Right ventricle myocardium inferior (tissue), 1 donor: ENCODE results near the gene DCBLD2. TPM values are rescaled to one million over a fixed set of nuclear protein-coding genes. Genes with fewer than 3 reads are reported as not detected.
"Not testable (repeated sequence)": the region's sequence is repeated elsewhere in the genome, so short reads cannot be mapped to it uniquely, and the experiment has no call there.

Source experiments
- ATAC-seq: fragments of 200-7000 bp; cut with Tn5 transposase; one replicate; pipeline ENCODE4 v1.9.1; 2020; ENCODE audit warnings: mild to moderate bottlenecking, moderate library complexity
- DNase-seq: peaks from one replicate; pipeline ENCODE4 v3.0.0; 2021; ENCODE audit errors: missing footprints
- intact Hi-C: fragments of 100-400 bp; cut with DNase I; formaldehyde crosslinking; loops from one replicate; pipeline ENCODE4 v1.11.0; 2022
- total RNA-seq: library from RNA; stranded (reverse); fragmentation: NEBNext Ultra II Directional; extraction: Animal tissue kit (Norgen Biotek cat#: 25700); gene quantifications from one replicate; pipeline ENCODE4 v1.2.1, GENCODE V29; 2021
- donor health status: DM: no; HTN: yes; CAD: no; lungs with severe emphysema.

Gene DCBLD2
- total RNA-seq, 1 donor from 2014 or later, result 34.7 TPM

DNA sequence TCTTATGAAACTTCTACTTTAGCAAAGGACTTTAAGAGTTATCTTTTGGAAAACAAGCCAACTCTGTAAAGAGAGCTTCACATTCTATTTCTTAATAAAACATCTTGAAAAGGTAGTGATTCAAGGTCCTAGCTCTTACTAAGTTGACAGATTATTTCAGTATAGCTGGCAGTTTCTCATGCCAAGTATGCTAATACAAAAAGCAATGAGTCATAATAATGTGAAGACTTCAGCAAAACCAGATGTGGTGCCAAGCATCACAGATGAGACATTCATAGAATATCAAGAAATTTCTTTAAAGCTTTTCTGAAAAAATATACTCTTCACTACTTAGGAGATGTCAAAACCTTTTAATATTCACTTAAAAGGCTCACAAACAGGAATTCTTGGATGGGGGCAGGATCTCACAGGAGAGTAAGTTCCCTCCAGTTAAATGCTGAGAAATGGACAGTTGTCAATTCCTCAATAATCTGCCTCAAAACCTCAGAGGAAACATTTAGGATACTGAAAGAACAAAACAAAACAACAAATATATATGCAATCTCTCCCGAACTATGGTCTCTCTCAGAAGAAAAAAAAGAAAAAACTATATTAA is 45.6 kb downstream of the DCBLD2 start:
- DNase-seq, result no peak
- intact Hi-C loops, result no loop called here
- no peak for ATAC-seq

DNA sequence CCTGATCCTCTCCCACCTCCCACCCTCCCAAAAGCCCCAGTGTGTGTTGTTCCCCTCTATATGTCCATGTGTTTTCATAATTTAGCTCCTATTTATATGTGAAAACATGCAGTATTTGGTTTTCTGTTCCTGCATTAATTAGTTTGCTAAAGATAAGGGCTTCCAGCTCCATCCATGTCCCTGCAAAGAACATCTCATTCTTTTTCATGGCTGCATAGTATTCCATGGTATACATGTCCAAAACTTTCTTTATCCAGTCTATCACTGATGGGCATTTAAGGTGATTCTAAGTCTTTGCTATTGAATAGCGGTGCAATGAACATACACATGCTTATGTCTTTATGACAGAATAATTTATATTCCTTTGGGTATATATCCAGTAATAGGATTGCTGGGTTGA is 53.4 kb downstream of the DCBLD2 start:
- DNase-seq (no peak), ATAC-seq (no peak)
- intact Hi-C loops, result no loop called here

DNA sequence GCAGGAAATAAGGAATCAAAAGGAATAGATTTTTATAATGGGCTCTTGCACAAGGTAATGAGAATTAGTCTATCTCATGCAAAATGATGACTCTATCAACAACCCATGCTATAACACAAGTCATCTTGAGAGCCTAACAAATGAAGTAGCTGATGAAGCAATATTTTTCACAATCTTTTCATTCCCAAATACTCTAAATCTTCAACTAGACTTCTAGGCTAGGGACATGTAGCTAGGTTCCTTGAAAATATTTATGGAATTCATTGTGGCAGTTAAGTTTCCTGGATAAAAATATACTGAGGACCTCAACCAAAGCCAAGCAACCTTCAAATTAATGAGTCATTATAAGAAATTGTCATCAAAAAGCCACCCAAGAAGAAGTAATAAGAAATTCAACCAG is 55.4 kb downstream of the DCBLD2 start:
- DNase-seq, result no peak
- ATAC-seq, result no peak
- intact Hi-C loops, result no loop called here

DNA sequence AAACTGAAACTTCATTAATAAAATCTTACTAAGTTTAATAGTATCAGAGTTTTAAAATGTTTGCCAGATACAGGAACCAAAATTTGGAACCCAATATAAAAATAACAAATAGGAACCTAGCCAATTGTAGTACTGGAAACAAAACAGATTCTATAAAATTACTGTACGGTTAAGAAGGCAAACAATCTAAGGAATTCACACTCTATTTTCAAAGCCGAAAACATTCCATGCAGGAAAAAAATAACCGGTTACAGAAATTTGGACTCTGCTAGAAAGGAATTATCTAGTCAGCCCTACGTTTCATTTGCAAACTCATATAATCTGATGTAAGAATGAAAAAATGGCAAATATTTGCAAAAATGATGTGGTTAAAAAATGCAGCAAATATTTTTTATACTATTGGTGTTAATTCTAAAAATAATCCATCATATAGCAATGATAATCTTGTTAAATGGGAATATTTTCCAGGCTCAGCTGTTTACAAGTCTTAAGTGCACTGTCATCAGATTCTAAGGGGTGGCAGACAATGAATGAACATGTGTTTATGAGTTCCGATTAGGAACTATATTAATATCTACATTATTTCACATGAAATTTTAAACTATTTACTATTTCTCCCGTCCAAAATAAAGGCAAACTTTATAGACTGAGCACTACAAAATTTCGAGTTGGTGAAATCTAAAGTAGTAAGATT is 58.1 kb downstream of the DCBLD2 start:
- intact Hi-C loops, result no loop called here
- no peak for DNase-seq
- ATAC-seq, result no peak

DNA sequence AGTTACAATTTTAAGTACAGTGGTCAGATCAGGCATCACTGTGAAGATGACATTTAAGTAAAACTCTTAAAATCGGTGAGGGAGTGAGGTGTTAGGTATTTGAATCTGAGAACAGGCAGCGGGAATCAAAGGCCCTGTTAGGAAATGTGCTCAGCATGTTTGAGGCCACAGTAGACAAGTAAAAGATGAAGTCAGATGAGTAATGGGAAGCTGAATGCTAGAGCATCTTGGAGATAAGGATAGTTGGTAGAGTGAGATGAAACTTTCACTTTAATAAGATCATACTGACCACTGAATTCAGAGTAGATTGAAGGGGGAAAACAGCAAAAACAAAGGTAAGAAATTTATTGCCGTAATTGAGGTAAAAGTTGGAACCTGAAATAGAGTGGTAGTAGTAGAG is 61.6 kb downstream of the DCBLD2 start:
- DNase-seq (no peak), ATAC-seq (no peak)
- intact Hi-C loops, result no loop called here

DNA sequence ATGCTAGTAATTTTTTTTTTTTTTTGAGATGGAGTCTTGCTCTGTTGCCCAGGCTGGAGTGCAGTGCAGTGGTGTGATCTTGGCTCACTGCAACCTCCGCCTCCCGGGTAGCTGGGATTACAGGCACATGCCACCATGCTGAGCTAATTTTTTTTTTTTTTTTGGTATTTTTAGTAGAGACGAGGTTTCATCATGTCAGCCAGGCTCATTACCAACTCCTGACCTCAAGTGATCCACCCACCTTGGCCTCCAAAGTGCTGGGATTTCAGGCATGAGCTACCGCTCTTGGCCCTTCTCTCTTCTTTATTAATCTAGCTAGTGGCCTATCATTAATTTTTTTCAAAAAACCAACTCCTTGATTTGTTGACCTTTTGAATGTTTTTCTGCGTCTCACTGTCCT is 70.4 kb downstream of the DCBLD2 start:
- DNase-seq, intact Hi-C loops, ATAC-seq: not testable (repeated sequence)

DNA sequence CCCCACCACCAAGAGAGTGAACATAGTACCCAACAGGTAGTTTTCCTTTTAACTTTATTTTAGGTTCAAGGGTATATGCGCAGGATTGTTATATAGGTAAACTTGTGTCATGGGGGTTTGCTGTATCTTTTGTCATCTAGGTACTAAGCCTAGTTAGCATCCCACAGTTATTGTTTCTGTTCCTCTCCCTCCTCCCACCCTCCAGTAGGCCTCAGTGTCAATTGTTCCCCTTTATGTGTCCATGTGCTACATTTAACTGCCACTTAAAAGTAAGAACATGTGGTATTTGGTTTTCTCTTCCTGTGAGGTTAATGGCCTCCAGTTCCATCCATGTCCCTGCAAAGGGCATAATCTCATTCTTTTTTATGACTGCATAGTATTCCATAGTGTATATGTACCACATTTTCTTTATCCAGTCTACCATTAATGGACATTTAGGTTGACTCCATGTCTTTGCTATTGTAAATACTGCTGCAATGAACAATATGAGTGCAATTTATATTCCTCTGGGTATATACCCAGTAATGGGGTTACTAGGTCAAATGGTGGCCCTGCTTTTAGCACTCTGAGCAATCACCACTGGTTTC is 72.2 kb downstream of the DCBLD2 start:
- ATAC-seq, result no peak
- intact Hi-C loops, result no loop called here
- DNase-seq, result no peak

DNA sequence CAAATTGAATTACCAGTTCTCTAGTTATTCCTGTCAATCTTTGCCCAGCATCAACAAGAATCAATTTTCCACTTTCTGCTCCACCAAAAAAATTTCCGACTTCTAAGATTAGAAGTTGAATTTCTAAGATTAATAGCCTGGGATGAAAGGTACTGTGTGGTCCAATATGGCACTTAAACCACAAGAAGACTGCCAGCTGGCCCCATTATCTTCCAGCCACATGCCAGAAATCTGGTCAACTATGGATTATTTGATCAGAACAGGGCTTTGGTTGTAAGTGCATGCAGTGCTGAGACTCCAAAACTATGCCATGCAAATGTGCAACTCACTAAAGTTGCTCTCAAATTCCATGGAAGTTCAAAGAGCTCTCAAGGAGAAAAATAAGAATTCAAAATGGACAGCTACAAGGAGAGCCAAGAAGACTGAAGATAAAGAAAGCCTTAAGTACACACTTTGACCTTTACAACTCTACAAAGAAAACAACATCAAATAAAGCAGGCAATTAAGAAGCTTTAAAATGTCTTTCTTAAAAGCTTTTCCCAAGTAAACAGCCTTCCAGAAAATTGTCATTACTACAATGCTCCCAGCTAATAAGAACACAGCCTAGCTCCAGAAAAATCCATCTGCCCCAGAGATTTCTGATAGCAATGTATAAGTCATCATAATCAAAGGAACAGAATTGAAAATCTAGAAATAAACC is 74.1 kb downstream of the DCBLD2 start:
- DNase-seq (no peak), ATAC-seq (peak; percentile 13)
- intact Hi-C loops, result no loop called here

DNA sequence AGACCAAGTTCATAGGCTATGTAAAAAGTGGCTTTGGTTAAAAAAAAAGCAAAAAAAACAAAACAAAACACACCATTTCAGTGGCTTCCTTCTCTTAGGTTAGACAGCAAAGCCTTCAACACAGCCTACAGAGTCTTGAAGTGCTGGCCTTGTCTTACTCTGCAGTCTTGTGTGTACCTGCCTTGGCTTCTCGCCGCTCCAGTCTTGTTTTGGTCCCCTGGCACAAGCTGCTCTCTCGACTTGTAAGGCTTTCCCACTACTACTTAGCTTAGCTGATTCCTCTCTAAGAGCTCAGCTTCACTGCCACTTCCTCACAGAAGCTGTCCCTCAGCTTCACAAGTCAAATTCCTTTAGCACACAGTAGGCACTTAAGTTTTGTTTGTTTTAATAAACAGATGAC is 75.4 kb downstream of the DCBLD2 start:
- intact Hi-C loops, result no loop called here
- ATAC-seq, result no peak

DNA sequence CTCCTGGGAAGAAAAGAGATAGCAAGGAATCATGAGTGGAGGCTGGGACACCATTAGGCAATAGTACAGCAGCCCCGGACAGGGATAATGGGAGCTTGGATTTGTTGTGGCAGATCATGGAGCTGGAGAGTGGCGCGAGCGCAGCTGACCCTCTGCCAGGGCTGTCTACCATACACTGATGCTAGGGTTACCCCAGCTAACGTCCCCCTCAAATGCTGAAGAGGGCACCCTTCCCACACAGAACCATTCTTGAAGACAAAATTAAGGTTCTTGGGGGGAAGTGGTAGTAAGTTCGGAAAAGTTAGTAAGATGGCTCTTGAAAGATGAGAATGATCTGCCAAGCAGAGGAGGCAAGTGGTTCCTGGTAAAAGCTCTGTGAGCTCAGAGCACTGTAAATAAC is 77.2 kb downstream of the DCBLD2 start:
- ATAC-seq, result no peak
- no peak for DNase-seq
- intact Hi-C loops, result no loop called here

More for the DNA sequence above, 75.4 kb downstream of the DCBLD2 start:
- no peak for DNase-seq

DNA sequence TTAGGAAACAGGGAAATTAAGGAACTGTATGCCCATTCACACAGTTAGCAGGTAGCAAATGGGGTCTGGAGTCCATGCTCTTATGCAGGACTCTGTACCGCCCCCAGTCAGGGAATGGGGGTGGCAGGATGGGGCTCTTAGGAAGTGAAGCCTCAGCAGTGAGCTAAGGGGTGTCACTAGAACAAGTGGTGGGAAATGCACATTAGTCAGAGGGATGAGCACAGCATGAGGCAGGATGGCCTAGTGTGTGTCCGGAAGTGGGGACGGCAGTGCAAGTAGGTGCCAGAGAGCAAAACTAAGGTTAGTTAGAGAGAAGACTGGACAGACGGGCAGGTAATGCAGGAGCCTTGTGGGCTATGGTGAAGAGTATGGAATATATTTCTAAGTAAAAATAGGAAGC is 77.7 kb downstream of the DCBLD2 start:
- intact Hi-C loops, result no loop called here
- DNase-seq, result no peak
- ATAC-seq, result no peak

DNA sequence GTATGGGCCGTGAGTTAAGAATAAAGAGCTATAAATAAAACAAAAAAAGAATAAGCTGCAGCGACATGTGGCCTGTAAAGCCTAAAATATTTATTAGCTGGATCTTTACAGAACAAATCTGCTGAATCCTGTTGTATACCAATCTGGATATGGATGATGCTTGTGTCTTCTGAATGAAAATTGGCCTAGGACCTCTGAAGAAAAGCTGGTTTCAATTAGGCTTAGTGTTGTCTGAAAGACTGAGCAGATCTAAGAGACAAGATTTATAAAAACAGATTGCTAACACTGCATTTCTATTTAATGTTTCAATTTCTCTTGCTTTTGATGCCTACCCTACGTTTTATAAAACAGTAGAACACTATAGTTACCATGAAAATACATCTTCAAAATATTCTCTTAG is 80.4 kb downstream of the DCBLD2 start:
- DNase-seq (no peak), ATAC-seq (no peak)
- intact Hi-C loops, result no loop called here

DNA sequence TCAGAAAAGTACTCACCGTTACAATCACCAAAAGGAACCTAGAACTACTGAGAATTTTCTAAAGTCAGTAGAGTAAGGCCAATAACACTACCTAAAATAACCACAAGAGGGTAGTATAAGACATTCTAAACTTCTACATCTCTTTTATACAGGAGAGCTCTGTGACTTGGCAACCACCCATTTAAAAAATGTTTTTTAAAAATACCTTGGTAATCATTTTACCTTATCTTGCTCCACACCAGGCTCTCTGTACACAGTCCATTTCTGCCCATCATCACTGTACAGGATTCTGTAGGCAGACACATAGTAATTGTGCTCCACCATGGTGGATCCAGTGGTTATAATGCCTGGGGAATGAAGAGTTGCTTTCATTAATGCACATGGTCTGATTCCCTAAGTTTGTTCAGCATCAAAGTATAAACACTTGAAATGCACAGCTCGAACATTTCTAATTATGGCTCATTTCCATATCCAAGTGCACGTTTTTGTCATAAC is 83.9 kb downstream of the DCBLD2 start:
- intact Hi-C loops, result loop anchor here (1.0 to 10.0 kb wide), 3 partner anchors 85 to 783 kb away; partner anchors contain the start of genes DCBLD2 and GABRR3
- ATAC-seq, result peak; percentile 82
- DNase-seq, result no peak

DNA sequence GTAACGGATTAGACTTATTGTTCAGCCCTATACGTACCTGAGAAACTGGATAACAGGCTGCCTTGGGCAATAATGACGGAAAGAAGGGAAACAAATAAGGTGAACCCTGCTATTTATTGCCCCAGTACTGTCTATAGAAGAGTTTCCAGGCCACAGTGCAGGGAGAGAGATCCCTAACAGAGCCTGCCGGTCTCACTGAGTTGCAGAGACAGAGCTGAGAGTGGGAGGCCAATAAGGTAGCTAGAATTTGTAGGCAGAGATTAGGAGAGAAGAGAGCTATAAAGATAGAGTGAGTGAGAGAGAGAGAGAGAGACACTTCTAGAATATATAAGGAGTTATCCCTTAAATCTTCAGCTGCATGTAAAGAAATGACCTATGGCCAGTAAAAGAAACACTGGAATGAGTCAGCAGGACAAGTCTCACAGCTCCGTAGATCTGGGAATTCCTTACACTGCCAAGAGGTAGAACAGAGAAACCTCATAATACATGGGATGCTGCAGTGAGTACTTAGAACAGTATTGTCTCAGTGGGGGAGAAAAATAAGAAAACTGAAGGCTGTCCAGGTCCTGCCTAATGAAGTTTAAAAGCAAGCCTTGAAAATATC is 86.6 kb downstream of the DCBLD2 start:
- intact Hi-C loops, result loop anchor here (5.0 to 10.0 kb wide), 2 partner anchors 87 to 780 kb away; partner anchors contain the start of genes DCBLD2 and GABRR3

DNA sequence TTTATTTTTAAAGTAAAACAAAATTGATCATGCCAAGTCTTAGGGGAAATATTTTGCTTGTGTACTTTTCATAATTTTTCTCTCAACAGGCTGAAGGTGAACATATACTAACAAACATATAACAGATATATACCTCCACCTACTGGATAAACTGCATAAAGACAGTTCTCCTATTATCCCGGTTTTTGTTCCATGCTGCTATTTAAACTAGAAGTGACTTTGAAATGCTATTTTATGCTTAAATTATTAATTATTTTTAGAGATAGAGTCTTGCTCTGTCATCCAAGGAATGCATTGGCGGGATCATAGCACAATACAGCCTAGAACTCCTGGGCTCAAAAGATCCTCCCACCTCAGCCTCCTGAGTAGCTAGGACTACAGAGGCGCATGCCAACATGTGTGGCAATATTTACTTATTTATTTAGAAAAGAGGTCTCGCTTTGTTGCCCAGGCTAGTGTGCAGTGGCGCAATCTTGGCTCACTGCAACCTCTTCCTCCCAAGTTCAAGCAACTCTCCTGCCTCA is 88.6 kb downstream of the DCBLD2 start:
- intact Hi-C loops, result loop anchor here (1.0 to 10.0 kb wide), 2 partner anchors 211 to 778 kb away; partner anchors contain the start of gene GABRR3
- DNase-seq (no peak), ATAC-seq (no peak)

More for the DNA sequence above, 86.6 kb downstream of the DCBLD2 start:
- ATAC-seq (no peak), DNase-seq (no peak)

DNA sequence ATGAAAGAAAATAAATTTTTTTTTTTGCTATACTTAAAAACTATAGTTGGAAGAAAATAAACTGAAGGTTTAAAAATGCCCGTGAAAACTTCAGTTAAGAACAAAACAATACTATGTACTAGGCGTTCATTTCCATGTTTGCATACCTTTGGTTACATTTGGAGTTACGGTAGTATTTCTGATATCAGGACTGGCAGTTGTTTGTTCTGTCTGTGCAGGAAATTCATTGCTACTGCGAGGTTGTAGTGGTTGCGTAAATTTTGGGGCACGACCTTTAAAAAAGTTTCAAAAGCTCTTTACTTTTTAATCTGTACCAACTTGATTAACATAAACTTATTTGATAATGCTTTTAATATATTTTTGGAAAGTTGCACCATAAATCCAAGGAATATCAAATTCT is 90.4 kb downstream of the DCBLD2 start:
- intact Hi-C loops, result loop anchor here (10.0 kb wide), 1 partner anchor 776 kb away; the partner anchor contains the start of gene GABRR3
- no peak for DNase-seq
- ATAC-seq, result no peak

DNA sequence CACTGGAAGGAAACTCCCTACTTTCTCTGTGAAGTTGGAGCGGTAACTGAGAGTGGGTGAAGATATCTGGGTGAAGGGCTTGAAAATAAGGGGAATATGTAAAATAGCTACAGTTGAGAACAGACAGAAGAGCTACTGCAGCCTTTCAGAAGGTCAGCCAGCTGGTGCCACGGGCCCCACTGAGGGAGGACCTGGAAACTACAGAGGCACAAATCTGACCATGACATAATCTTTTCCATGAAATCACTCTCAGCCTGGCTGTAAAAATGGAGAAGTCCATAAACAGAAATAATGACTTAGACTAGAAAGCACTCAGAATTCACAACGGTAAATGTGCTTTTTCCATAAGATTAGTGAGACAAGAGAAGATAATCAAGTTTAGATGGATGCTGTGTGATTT is 91.9 kb downstream of the DCBLD2 start:
- ATAC-seq (no peak), DNase-seq (no peak)

DNA sequence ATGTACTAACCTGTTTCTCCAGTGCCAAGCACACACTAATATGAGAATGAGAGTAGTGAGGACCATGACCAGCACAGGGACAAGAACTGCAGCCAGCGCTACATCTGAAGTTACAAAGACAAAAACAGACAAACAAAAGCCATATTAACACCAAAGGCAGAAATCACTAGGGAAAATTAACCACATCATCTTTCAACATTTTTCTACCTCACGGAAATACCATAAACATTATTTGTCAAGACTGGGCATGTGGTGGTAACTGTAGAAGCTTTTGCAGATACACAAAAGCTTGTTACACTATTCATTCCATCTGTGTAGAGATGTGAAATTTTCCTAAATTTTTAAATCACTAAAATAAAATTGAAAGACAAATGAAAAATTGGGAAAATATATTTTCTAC is 93.4 kb downstream of the DCBLD2 start:
- no peak for ATAC-seq
- no peak for DNase-seq
- intact Hi-C loops, result no loop called here

More for the DNA sequence above, 91.9 kb downstream of the DCBLD2 start:
- intact Hi-C loops, result no loop called here

DNA sequence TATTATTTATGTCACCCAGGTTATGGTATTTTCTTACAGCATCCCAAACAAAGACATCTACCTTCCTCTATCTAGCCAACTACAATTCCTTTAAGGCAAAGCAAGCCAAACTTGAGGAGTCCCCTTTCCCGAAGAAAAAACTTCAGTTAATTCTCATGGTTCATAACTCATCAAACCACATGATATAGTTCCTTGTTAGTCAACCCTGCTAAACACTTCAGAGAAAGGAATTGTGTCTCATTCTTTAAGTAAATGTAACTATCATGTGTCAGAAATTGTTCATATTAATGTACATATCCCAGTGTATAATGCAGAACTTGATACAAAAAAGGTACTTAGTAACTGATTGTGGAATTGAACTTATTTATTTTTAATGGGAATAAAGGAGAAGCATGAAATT is 93.9 kb downstream of the DCBLD2 start:
- DNase-seq (no peak), ATAC-seq (no peak)
- intact Hi-C loops, result no loop called here
